Karpas-422 (cell line): ENCODE data around the gene PLAAT4. TPM values are rescaled to one million over a fixed set of nuclear protein-coding genes. Genes with fewer than 3 reads are reported as not detected.

Experiments
- DNase-seq: peaks from one replicate; pipeline ENCODE4 v3.0.0-alpha.2; 2015
- H2AFZ ChIP-seq: fragments of 200-600 bp; sonication (generic); 2 replicates; pipeline ENCODE4 v1.6.1; 2014; ENCODE audit warnings: antibody characterized with exemption, low read length, mixed read lengths
- H3K27ac ChIP-seq: fragments of 200-600 bp; sonication (generic); 2 replicates; pipeline ENCODE4 v1.5.1; 2014; ENCODE audit warnings: mild to moderate bottlenecking, low read length, moderate library complexity
- H3K27me3 ChIP-seq: fragments of 200-600 bp; sonication (generic); 2 replicates; pipeline ENCODE4 v1.6.1; 2014; ENCODE audit warnings: low read length, mixed read lengths
- H3K36me3 ChIP-seq: fragments of 200-600 bp; sonication (generic); 2 replicates; pipeline ENCODE4 v1.6.1; 2014; ENCODE audit warnings: low read length, mixed read lengths; ENCODE audit not compliant: insufficient read depth
- H3K4me1 ChIP-seq: fragments of 200-600 bp; sonication (generic); 2 replicates; pipeline ENCODE4 v1.6.1; 2014; ENCODE audit warnings: mild to moderate bottlenecking, low read length, mixed read lengths
- H3K4me2 ChIP-seq: fragments of 200-600 bp; sonication (generic); 2 replicates; pipeline ENCODE4 v1.6.1; 2014; ENCODE audit warnings: low read length, low read depth, mild to moderate bottlenecking; ENCODE audit not compliant: poor library complexity, severe bottlenecking
- H3K4me3 ChIP-seq: fragments of 200-600 bp; sonication (generic); 2 replicates; pipeline ENCODE4 v1.5.1; 2014; ENCODE audit warnings: mild to moderate bottlenecking, antibody characterized with exemption, low read length, mixed read lengths
- H3K79me2 ChIP-seq: fragments of 200-600 bp; sonication (generic); 2 replicates; pipeline ENCODE4 v1.6.1; 2014; ENCODE audit warnings: mild to moderate bottlenecking, low read length, mixed read lengths
- H3K9ac ChIP-seq: fragments of 200-600 bp; sonication (generic); 2 replicates; pipeline ENCODE4 v1.6.0; 2014; ENCODE audit warnings: low read length
- H3K9me2 ChIP-seq: fragments of 200-600 bp; sonication (generic), shearing (Covaris generic); replicated peaks from 2 replicates; pipeline ENCODE4 v1.6.0; 2014; ENCODE audit warnings: mild to moderate bottlenecking, low read length, moderate library complexity; ENCODE audit not compliant: insufficient read depth
- H3K9me3 ChIP-seq: fragments of 300-700, 200-600 bp; sonication (generic); 2 replicates; pipeline ENCODE4 v1.6.1; 2014; ENCODE audit warnings: low read length, mixed read lengths
- H4K20me1 ChIP-seq: fragments of 200-600 bp; sonication (generic); 2 replicates; pipeline ENCODE4 v1.6.1; 2014; ENCODE audit warnings: mild to moderate bottlenecking, antibody characterized with exemption, low read length, low read depth; ENCODE audit not compliant: insufficient read depth
- total RNA-seq: library from RNA; depleted of rRNA; stranded (reverse); fragments of >200 nt; shearing (Covaris generic); gene quantifications from 2 replicates; pipeline ENCODE4 v1.2.3, GENCODE V29; 2014; ENCODE audit warnings: low replicate concordance

The PLAAT4 gene
- total RNA-seq, 1 experiment from 2014 or later, result not detected

DNA sequence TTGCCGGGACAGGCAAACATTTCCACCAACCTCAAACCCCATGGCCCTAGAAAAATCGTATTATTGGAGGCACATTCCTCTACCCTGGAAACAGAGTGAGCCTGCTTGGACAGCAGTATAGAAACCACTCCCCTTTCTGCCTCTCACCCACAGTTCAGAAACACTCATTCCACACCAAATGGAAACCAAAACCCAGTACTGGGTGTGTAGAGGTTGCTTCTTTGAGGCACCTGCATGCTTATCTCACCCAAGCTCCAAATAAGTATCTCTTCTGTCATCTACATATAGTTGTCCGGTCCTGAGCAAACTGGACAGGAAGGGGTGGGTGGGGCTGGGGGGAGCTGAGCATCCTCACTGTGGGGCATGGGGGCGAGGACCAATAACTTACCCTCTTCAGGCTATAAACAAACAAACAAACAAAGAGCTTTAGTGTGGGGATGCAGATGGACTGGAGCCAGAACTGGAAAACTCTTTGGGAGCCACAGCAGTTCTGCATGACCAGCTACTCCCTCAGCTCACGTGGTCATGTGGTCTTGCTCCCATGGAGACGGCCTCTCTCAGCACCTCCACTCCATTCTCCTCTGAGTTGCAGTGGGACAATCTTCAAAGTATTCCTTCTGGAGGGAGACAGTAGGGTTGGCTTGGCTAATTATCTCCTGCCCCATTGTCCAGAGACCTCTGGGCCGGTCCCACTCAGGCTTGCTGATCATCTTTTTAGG is 27.6 kb downstream of the PLAAT4 start:
- Histone ChIP-seq H4K20me1 (no peaks in the 10 kb centered on the region), H3K79me2 (no peaks in the 10 kb centered on the region), H3K4me3 (no peak overlapping the region), H3K9me3 (no peaks in the 10 kb centered on the region), H3K9me2 (no peaks in the 10 kb centered on the region), H3K9ac (no peak overlapping the region), H3K36me3 (no peaks in the 10 kb centered on the region), H3K27me3 (no peaks in the 10 kb centered on the region), H2AFZ (no peak overlapping the region), H3K27ac (no peak overlapping the region), H3K4me2 (no peak overlapping the region), H3K4me1 (no peaks in the 10 kb centered on the region)
- no peak for DNase-seq

DNA sequence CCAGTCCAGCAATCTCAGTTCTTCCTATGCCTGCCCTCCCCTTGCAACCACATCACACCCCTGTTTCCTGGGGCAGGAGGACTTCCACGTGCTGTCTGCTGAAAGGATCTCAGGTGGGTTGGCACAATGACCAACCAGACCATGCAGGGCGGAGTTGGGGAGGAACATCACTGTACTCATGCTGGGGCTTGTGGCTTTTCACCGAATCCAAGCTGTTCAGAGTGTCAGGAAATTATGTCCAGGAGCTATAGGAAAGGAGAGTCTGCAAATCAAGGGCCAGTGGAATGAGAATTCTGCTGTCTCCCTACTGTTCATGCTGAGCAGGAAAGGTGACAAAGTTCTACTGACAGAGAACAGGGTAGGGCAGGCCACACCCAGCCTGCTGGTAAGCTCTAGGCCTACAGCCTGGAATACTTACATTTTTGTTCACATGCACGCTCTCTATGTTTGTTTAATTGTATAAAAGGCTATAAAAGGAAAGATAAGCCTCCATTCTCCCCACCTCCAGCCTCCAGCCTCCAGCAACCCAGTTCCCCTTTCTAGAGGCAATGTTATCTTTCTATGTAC is 28.3 kb downstream of the PLAAT4 start:
- Histone ChIP-seq H3K36me3 (no peaks in the 10 kb centered on the region), H2AFZ (no peak overlapping the region), H3K27me3 (no peaks in the 10 kb centered on the region), H3K9ac (no peak overlapping the region), H3K4me3 (no peak overlapping the region), H3K9me2 (no peaks in the 10 kb centered on the region), H3K79me2 (no peaks in the 10 kb centered on the region), H3K4me1 (no peaks in the 10 kb centered on the region), H4K20me1 (no peaks in the 10 kb centered on the region), H3K9me3 (no peaks in the 10 kb centered on the region), H3K4me2 (no peak overlapping the region), H3K27ac (no peak overlapping the region)
- DNase-seq, result no peak

DNA sequence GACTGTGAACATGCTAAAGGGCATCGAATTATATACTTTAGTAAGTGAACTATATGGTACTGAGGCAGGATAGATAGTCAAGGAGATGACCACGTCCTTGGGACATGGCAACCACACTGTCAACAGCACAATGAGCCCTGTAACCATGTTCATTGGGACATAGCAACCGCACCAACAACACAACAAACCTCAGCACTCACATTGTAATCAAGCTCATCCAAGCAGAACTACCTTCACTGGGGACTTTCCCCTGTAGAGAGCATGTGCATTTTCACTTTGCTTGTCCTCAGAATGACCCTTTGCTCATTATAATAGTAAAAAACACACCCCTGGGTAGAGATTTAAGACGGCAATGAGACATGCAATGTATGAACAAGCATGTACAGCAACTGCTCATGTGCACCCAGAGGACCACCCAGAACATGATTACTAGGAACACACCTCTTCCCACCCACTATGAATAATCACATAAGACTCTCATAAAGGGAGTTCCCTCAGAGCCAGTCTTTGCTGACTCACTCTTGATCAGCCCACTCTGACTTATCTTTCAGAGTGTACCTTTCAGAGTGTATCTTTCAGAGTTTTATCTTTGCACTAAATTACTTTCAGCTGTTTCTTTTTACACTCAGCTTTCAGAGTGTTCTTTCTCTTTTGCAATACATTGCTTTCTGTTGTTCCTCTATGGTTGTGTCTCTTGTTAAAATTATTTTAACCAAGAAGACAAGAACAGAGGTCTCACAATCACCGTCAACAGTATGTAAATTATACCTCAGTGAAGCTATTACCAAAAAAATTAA is 30.6 kb downstream of the PLAAT4 start:
- H3K4me2 ChIP-seq, result no peak overlapping the region

DNA sequence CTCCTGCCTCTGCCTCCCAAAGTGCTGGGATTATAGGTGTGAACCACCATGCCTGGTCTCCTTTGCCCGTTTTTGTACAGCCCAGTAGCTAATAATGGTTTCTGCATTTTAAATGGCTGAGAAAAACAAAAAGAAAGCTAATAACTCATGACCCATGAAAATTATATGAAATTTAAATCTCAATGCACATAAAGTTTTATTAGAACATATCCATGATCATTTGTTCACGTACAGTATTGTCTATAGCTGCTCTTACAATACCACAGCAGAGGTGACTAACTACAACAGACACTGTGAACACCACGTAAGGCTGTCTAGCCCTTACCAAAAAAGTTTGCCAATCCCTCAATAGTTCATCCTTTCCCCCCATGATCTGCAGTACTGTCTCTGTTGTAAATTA is 33.0 kb downstream of the PLAAT4 start:
- Histone ChIP-seq H2AFZ (no peak overlapping the region), H3K4me3 (no peak overlapping the region), H3K79me2 (no peaks in the 10 kb centered on the region), H3K9me2 (no peaks in the 10 kb centered on the region), H3K27ac (no peak overlapping the region), H4K20me1 (no peaks in the 10 kb centered on the region), H3K27me3 (no peaks in the 10 kb centered on the region), H3K4me2 (no peak overlapping the region), H3K9ac (no peak overlapping the region), H3K36me3 (no peaks in the 10 kb centered on the region), H3K9me3 (no peaks in the 10 kb centered on the region), H3K4me1 (no peaks in the 10 kb centered on the region)
- no peak for DNase-seq

More for the DNA sequence above, 30.6 kb downstream of the PLAAT4 start:
- Histone ChIP-seq H3K27ac (no peak overlapping the region), H2AFZ (no peak overlapping the region), H3K4me3 (no peak overlapping the region), H3K27me3 (no peaks in the 10 kb centered on the region), H3K9me3 (no peaks in the 10 kb centered on the region), H3K79me2 (no peaks in the 10 kb centered on the region), H3K9me2 (no peaks in the 10 kb centered on the region), H3K36me3 (no peaks in the 10 kb centered on the region), H4K20me1 (no peaks in the 10 kb centered on the region), H3K9ac (no peak overlapping the region), H3K4me1 (no peaks in the 10 kb centered on the region)
- DNase-seq, result no peak

DNA sequence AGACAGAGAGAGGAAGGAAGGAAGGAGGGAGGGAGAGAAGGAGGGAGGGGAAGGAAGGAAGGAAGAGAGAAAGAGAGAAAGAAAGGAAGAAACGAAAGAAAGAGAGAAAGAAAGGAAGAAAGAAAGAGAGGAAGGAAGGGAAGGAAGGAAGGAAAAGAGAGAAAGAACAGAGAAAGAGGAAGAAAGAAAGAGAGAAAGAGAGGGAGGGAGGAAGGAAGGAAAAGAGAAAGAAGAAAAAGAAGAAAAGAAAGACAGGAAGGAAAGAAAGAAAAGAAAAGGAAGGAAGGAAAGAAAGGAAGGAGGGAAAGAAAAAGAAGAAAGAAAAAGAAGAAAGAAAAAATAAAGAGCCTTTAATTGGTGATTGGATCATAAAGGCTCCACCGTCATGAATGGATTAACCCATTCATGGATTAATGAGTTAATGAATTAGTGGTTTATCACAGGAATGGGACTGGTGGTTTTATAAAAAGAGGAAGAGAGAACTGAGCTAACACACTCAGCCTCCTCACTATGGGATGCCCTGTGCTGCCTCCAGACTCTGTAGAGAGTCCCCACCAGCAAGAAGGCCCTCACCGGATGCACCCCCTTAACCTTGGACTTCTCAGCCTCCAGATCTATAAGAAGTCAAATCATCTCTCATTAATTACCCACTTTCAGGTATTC is 35.5 kb downstream of the PLAAT4 start:
- Histone ChIP-seq H4K20me1 (no peaks in the 10 kb centered on the region), H3K9me3 (no peaks in the 10 kb centered on the region), H2AFZ (no peak overlapping the region), H3K9me2 (no peaks in the 10 kb centered on the region), H3K79me2 (no peaks in the 10 kb centered on the region), H3K36me3 (no peaks in the 10 kb centered on the region), H3K9ac (no peak overlapping the region), H3K4me1 (no peaks in the 10 kb centered on the region), H3K4me3 (no peak overlapping the region), H3K27ac (no peak overlapping the region), H3K4me2 (no peak overlapping the region), H3K27me3 (no peaks in the 10 kb centered on the region)
- peak; percentile 54 for DNase-seq

DNA sequence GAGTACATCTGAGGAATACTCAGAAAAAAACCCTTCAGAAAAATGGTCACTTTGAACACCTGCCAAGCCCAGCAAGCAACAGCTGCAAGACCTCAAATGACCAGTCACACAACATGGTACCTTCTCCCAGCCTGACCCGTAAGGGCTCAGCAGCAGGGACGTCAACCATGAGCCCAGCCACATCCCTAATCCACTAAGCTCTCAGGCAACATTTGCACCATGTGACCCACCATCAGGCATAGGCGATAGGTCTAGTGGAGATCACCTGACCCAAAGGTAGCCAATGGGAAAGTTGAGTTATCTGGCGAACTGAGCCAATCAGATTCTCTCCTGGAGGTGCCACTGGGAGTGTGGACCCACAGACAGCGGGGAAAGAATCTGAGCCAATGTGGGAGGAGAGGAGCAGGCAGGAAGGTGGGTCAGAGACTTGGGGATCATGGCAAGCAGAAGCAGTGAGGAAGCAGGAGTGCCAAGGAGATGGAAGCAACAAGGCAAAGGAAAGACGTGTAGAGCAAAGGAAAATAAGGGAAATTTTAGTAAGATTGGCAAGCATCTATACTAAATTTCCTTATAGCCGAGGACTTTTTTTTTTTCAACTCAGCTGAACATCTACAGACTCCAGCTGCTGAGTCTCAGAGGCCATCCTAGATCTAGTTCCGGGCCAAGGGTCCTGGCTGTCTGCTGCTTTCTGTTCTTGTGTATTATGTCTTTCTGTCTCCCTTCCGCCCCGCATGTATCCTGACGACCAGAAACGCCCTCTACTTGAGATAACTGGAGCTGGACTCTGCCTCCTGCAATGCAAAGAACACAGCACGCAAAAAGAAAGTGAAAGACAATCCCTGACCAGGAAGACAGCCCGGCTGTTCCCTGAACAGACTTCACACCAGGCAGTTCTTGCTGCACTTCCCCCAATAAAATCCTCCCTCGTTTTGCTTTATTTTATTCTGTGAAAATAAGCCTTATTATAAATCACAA is 37.6 kb downstream of the PLAAT4 start:
- Histone ChIP-seq H3K9me2 (no peaks in the 10 kb centered on the region), H3K9me3 (no peaks in the 10 kb centered on the region), H2AFZ (no peak overlapping the region), H3K9ac (no peak overlapping the region), H3K4me2 (no peak overlapping the region), H3K79me2 (no peaks in the 10 kb centered on the region), H3K4me1 (no peaks in the 10 kb centered on the region), H3K27me3 (no peaks in the 10 kb centered on the region), H3K36me3 (no peaks in the 10 kb centered on the region), H4K20me1 (no peaks in the 10 kb centered on the region), H3K27ac (no peak overlapping the region), H3K4me3 (no peak overlapping the region)
- DNase-seq, result peak; percentile 51

DNA sequence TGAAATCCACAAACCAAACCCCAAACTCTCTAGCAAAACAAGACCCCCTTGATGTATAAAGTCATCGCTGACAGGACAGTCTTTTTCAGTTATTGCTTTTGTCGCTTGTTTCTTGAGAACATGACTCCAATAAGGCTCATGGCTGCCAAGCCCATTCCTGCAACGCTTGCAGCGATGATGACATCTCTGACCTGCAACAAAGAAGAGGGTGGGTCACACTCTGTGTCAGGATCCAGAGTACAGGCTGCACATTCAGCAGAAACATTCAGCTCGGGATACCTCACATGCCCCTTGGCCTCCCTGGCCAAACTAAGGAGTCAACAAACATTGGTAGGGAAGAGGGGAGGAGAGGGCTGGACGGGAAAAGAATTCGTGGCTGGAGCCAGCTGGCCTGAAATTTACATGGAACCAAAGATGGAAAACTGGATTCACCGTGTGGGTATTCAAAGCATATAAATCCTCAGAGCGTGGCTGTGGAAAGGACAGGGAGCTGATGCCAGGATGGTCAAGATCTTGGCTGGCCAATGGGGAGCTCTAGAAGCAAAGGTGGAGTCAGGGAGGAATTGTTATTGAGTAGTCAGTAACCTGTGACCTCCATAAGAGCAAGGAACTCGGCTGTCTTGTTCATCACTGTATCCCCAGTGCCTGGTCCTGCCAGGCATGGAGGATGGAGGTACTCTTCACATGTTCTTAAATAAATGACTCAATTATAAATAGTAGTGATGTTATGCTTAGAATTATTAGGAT is 38.4 kb downstream of the PLAAT4 start:
- H3K4me2 ChIP-seq, result no peak overlapping the region

More for the DNA sequence above, 38.4 kb downstream of the PLAAT4 start:
- no peak for DNase-seq
- H3K9ac ChIP-seq, result no peak overlapping the region
- no peak overlapping the region for H3K27ac ChIP-seq
- H3K9me3 ChIP-seq, result no peaks in the 10 kb centered on the region
- H3K27me3 ChIP-seq, result no peaks in the 10 kb centered on the region
- H3K9me2 ChIP-seq, result no peaks in the 10 kb centered on the region
- no peaks in the 10 kb centered on the region for H3K79me2 ChIP-seq
- no peaks in the 10 kb centered on the region for H3K36me3 ChIP-seq
- H3K4me1 ChIP-seq, result no peaks in the 10 kb centered on the region
- H3K4me3 ChIP-seq, result no peak overlapping the region
- H4K20me1 ChIP-seq, result no peaks in the 10 kb centered on the region
- H2AFZ ChIP-seq, result no peak overlapping the region
